ENCODE data around the gene VSNL1. TPM values are rescaled to one million over a fixed set of nuclear protein-coding genes. Genes with fewer than 3 reads are reported as not detected.

VSNL1 gene
- total and polyA plus RNA-seq, 2 experiments from 2014 or later = 102 to 112 TPM

DNA sequence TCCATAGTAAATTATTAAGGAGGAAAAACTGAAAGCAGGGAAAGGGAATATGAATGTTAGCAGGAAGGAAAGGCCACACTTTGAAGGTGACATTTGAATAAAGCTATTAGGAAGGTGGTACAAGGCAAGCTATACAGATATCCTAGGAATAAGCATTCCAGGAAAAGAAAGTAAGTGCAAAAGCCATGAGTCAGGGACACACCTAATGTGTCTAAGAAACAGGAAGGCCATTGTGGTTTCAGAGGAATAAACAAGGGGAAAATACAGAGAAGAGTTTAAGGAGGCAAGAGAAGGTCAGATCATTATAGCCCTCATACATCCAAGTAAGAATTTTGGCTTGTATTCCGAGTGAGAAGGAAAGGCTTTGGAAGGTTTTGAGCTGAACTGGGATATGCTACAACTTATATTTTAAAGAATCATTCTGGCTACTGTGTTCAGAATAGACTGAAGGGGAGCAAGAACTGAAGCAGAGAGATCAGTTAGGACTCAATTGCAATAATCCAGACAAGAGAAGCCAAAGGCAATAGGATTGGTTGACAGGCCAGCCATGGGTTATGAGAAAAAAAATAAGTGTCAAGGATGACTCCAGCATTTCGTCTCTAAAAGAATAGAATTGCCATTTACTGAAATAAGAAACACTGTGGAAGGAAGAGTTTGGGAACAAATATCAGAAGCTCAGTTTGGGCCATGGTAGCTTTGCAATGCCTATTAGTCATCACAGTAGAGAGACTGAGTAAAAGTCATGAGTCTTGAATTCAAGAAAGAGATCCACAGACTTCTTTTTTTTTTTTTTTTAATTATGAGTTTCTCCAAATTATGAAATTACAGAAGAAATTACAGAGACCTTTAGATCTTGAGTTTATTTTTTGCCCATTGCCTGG is 33.5 kb upstream of the VSNL1 start:
- H3K4me3 Mint-ChIP-seq = no peak overlapping the region
- Histone ChIP-seq H3F3A (replicated peaks; ENCODE audit: low read depth) (no peaks in the 10 kb centered on the region), H3K27ac (ENCODE audit: low read depth) (no peak overlapping the region), H3K36me3 (ENCODE audit: insufficient read depth) (no peaks in the 10 kb centered on the region), H3K27me3 (ENCODE audit: insufficient read depth) (no peaks in the 10 kb centered on the region), H4K20me1 (replicated peaks; ENCODE audit: insufficient read depth) (no peaks in the 10 kb centered on the region), H3K4me1 (ENCODE audit: insufficient read depth) (peaks cover 7% of the 10 kb centered on the region), H3K4me2 (no peak overlapping the region), H3K4me3 (no peak overlapping the region), H3K79me2 (replicated peaks; ENCODE audit: insufficient read depth) (no peaks in the 10 kb centered on the region), H3K9me2 (ENCODE audit: insufficient read depth) (no peaks in the 10 kb centered on the region), H2AFZ (peak overlapping the region; percentile 4; the same call in 1 of the 2 replicates)
- no peaks in the 10 kb centered on the region for H3K36me3 Mint-ChIP-seq (ENCODE audit: low read depth)
- TF ChIP-seq, protein P1, sequence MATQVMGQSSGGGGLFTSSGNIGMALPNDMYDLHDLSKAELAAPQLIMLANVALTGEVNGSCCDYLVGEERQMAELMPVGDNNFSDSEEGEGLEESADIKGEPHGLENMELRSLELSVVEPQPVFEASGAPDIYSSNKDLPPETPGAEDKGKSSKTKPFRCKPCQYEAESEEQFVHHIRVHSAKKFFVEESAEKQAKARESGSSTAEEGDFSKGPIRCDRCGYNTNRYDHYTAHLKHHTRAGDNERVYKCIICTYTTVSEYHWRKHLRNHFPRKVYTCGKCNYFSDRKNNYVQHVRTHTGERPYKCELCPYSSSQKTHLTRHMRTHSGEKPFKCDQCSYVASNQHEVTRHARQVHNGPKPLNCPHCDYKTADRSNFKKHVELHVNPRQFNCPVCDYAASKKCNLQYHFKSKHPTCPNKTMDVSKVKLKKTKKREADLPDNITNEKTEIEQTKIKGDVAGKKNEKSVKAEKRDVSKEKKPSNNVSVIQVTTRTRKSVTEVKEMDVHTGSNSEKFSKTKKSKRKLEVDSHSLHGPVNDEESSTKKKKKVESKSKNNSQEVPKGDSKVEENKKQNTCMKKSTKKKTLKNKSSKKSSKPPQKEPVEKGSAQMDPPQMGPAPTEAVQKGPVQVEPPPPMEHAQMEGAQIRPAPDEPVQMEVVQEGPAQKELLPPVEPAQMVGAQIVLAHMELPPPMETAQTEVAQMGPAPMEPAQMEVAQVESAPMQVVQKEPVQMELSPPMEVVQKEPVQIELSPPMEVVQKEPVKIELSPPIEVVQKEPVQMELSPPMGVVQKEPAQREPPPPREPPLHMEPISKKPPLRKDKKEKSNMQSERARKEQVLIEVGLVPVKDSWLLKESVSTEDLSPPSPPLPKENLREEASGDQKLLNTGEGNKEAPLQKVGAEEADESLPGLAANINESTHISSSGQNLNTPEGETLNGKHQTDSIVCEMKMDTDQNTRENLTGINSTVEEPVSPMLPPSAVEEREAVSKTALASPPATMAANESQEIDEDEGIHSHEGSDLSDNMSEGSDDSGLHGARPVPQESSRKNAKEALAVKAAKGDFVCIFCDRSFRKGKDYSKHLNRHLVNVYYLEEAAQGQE (IDR thresholded peaks at IDR 0.05; ENCODE audit: unreplicated experiment) = no peak
- TF ChIP-seq ZNF331 (CRISPR knock-in tag; IDR thresholded peaks at IDR 0.05; ENCODE audit: low read depth) (no peak), EZH2 (IDR thresholded peaks at IDR 0.05; ENCODE audit: low read depth, unreplicated experiment) (no peak), NANOG (IDR thresholded peaks at IDR 0.05; ENCODE audit: borderline replicate concordance) (no peak), EZH2phosphoT487 (IDR thresholded peaks at IDR 0.05; ENCODE audit: unreplicated experiment) (no peak), POLR2AphosphoS5 (IDR thresholded peaks at IDR 0.05; ENCODE audit: low read depth) (no peak), STAT1 (IDR thresholded peaks at IDR 0.05; ENCODE audit: unreplicated experiment) (no peak), JUNB (IDR thresholded peaks at IDR 0.05; ENCODE audit: unreplicated experiment) (no peak), CREB1 (CRISPR knock-in tag; IDR thresholded peaks at IDR 0.05; ENCODE audit: low read depth) (no peak), ZNF114 (CRISPR knock-in tag; IDR thresholded peaks at IDR 0.05) (no peak)
- TF ChIP-seq, protein P2, sequence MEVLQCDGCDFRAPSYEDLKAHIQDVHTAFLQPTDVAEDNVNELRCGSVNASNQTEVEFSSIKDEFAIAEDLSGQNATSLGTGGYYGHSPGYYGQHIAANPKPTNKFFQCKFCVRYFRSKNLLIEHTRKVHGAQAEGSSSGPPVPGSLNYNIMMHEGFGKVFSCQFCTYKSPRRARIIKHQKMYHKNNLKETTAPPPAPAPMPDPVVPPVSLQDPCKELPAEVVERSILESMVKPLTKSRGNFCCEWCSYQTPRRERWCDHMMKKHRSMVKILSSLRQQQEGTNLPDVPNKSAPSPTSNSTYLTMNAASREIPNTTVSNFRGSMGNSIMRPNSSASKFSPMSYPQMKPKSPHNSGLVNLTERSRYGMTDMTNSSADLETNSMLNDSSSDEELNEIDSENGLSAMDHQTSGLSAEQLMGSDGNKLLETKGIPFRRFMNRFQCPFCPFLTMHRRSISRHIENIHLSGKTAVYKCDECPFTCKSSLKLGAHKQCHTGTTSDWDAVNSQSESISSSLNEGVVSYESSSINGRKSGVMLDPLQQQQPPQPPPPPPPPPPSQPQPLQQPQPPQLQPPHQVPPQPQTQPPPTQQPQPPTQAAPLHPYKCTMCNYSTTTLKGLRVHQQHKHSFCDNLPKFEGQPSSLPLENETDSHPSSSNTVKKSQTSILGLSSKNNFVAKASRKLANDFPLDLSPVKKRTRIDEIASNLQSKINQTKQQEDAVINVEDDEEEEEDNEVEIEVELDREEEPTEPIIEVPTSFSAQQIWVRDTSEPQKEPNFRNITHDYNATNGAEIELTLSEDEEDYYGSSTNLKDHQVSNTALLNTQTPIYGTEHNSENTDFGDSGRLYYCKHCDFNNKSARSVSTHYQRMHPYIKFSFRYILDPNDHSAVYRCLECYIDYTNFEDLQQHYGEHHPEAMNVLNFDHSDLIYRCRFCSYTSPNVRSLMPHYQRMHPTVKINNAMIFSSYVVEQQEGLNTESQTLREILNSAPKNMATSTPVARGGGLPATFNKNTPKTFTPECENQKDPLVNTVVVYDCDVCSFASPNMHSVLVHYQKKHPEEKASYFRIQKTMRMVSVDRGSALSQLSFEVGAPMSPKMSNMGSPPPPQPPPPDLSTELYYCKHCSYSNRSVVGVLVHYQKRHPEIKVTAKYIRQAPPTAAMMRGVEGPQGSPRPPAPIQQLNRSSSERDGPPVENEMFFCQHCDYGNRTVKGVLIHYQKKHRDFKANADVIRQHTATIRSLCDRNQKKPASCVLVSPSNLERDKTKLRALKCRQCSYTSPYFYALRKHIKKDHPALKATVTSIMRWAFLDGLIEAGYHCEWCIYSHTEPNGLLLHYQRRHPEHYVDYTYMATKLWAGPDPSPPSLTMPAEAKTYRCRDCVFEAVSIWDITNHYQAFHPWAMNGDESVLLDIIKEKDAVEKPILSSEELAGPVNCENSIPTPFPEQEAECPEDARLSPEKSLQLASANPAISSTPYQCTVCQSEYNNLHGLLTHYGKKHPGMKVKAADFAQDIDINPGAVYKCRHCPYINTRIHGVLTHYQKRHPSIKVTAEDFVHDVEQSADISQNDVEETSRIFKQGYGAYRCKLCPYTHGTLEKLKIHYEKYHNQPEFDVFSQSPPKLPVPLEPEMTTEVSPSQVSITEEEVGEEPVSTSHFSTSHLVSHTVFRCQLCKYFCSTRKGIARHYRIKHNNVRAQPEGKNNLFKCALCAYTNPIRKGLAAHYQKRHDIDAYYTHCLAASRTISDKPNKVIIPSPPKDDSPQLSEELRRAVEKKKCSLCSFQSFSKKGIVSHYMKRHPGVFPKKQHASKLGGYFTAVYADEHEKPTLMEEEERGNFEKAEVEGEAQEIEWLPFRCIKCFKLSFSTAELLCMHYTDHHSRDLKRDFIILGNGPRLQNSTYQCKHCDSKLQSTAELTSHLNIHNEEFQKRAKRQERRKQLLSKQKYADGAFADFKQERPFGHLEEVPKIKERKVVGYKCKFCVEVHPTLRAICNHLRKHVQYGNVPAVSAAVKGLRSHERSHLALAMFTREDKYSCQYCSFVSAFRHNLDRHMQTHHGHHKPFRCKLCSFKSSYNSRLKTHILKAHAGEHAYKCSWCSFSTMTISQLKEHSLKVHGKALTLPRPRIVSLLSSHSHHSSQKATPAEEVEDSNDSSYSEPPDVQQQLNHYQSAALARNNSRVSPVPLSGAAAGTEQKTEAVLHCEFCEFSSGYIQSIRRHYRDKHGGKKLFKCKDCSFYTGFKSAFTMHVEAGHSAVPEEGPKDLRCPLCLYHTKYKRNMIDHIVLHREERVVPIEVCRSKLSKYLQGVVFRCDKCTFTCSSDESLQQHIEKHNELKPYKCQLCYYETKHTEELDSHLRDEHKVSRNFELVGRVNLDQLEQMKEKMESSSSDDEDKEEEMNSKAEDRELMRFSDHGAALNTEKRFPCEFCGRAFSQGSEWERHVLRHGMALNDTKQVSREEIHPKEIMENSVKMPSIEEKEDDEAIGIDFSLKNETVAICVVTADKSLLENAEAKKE (CRISPR knock-in tag; IDR thresholded peaks at IDR 0.05) = no peak
- TF ChIP-seq, protein P3, sequence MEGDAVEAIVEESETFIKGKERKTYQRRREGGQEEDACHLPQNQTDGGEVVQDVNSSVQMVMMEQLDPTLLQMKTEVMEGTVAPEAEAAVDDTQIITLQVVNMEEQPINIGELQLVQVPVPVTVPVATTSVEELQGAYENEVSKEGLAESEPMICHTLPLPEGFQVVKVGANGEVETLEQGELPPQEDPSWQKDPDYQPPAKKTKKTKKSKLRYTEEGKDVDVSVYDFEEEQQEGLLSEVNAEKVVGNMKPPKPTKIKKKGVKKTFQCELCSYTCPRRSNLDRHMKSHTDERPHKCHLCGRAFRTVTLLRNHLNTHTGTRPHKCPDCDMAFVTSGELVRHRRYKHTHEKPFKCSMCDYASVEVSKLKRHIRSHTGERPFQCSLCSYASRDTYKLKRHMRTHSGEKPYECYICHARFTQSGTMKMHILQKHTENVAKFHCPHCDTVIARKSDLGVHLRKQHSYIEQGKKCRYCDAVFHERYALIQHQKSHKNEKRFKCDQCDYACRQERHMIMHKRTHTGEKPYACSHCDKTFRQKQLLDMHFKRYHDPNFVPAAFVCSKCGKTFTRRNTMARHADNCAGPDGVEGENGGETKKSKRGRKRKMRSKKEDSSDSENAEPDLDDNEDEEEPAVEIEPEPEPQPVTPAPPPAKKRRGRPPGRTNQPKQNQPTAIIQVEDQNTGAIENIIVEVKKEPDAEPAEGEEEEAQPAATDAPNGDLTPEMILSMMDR (conservative IDR thresholded peaks at IDR 0.05; ENCODE audit: low read depth in 2 of 2) = no peak
- TF ChIP-seq, protein P4, sequence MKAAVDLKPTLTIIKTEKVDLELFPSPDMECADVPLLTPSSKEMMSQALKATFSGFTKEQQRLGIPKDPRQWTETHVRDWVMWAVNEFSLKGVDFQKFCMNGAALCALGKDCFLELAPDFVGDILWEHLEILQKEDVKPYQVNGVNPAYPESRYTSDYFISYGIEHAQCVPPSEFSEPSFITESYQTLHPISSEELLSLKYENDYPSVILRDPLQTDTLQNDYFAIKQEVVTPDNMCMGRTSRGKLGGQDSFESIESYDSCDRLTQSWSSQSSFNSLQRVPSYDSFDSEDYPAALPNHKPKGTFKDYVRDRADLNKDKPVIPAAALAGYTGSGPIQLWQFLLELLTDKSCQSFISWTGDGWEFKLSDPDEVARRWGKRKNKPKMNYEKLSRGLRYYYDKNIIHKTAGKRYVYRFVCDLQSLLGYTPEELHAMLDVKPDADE (IDR thresholded peaks at IDR 0.05) = no peak
- ATAC-seq = no peak
- H3K9me3 Mint-ChIP-seq = no peaks in the 10 kb centered on the region
- H3K27ac Mint-ChIP-seq = no peak overlapping the region
- no peak for DNase-seq (ENCODE audit: low spot score)
- H3K27me3 Mint-ChIP-seq (ENCODE audit: insufficient read depth, low read depth, poor library complexity) = no peaks in the 10 kb centered on the region
- peaks cover 12% of the 10 kb centered on the region for H3K4me1 Mint-ChIP-seq

Data from GM23338 (cell line).